GM13977 (cell line): ENCODE data around the gene GOLIM4.
A peak's percentile ranks its signal among the peaks of the same experiment; 100 is the strongest.

Experiments
- DNase-seq: peaks from one replicate; pipeline ENCODE4 v3.0.0; 2012; ENCODE audit warnings: low spot score
- in situ Hi-C: fragments of 300-500 bp; cut with MboI; formaldehyde crosslinking; loops from one replicate; pipeline ENCODE4 v1.12.0; 2022; ENCODE audit warnings: low sequenced_read_pairs, low pct_unique_long_range_greater_than_20kb, mixed read lengths, inconsistent platforms; ENCODE audit not compliant: unreplicated experiment
- TF ChIP-seq, protein P1 (sequence below): IDR thresholded peaks from 2 replicates; pipeline ENCODE4 v1.5.1; 2012; ENCODE audit warnings: mild to moderate bottlenecking, control low read depth; ENCODE audit not compliant: insufficient read depth; ENCODE audit errors: extremely low read depth, missing control alignments

The GOLIM4 gene

GRCh38 chr3:168047190-168047795, 48.4 kb downstream of the GOLIM4 start:
- TF ChIP-seq, protein P1, sequence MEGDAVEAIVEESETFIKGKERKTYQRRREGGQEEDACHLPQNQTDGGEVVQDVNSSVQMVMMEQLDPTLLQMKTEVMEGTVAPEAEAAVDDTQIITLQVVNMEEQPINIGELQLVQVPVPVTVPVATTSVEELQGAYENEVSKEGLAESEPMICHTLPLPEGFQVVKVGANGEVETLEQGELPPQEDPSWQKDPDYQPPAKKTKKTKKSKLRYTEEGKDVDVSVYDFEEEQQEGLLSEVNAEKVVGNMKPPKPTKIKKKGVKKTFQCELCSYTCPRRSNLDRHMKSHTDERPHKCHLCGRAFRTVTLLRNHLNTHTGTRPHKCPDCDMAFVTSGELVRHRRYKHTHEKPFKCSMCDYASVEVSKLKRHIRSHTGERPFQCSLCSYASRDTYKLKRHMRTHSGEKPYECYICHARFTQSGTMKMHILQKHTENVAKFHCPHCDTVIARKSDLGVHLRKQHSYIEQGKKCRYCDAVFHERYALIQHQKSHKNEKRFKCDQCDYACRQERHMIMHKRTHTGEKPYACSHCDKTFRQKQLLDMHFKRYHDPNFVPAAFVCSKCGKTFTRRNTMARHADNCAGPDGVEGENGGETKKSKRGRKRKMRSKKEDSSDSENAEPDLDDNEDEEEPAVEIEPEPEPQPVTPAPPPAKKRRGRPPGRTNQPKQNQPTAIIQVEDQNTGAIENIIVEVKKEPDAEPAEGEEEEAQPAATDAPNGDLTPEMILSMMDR = peak; percentile 75
- in situ Hi-C loops = no loop called here
- DNase-seq = peak; percentile 52

- TF ChIP-seq, protein P1 = no peak
- no peak for DNase-seq
- in situ Hi-C loops = loop anchor here (5.0 kb wide), 1 partner anchor 118 kb away; no protein-coding TSS in a partner anchor
These were observed 51.7 kb downstream of the GOLIM4 start for GRCh38 chr3:168044049-168044448.

DNA sequence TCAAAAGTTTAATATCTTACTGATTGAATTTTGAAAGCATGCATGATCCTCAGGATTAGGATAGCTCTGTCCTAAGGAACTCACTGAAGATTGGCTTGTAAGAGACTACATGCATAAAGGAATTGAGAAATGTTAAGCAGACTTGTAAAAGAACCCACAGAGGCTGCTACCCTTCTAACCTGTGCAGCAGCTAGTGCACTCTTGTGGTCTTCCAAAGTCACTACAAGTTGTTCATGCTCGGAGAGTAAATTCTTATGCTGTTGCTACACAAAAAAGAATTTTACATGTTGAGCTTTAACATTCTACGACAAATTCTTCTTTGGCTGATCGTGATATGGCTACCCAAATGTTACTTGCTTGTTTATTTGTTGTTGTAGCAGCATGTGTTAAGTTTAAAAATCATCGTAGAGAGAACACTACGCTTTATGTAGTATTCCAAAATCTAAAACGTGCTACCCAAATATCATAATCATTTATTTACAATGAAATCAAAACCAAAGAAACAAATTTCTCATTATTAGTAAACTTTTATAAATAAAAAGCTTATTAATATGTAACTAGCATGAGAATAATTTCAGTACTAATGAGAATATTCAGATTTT, 55.0 kb downstream of the GOLIM4 start:
- TF ChIP-seq, protein P1 = peak; percentile 39
- no peak for DNase-seq
- in situ Hi-C loops = loop anchor here (5.0 kb wide), 1 partner anchor 122 kb away; no protein-coding TSS in a partner anchor

DNA sequence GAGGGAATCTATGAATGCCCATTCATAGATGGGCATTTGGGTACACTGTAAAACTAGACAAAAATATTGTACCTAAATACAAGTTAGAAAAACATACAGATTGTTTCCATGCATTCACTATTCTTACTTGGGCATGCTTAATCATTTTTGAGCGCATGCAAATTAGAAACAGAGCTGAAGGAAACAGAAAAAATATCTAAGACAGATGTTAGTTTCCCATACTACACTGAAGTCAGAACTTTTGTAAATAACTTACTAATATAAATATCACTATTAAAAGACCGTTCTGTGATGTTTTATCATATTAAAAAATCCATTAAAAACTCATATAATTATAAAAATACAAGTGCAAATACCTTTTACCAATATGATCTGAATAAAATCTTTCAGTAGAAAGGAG, 58.7 kb downstream of the GOLIM4 start:
- no peak for DNase-seq
- in situ Hi-C loops = no loop called here
- TF ChIP-seq, protein P1 = no peak

- TF ChIP-seq, protein P1 = no peak
- in situ Hi-C loops = no loop called here
- no peak for DNase-seq
These were observed 59.1 kb downstream of the GOLIM4 start for GRCh38 chr3:168036619-168037018.

DNA sequence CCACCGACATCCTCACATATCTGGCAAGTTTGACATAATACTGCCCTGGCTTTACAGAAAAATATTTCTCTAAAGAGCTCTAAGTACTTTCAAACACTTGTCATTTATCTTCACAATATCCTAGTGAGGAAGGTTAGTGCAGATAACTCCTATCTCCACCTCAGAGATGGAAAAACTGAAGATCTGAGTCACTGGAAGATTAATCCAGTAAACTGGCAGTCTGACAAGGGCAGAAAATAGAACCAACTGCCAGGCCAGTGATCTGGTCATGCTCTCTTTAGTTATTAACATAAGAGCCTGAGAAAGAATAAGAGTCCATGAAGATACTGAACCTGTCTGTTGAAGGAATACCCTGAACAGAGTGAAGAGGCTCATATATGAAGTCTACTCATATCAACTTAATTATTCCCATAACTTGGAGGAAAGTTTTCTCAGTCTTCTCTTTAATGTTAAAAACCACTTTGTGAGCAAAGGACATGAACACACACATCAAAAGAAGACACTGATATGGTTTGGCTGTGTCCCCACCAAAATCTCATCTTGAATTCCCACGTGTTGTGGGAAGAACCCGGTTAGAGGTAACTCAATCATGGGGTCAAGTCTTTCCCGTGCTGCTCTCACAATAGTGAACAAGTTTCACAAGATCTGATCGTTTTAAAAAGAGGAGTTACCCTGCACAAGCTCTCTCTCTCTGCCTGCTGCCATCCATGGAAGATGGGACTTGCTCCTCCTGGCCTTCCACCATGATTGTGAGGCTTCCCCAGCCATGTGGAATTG, 61.4 kb downstream of the GOLIM4 start:
- TF ChIP-seq, protein P1 = no peak
- in situ Hi-C loops = no loop called here
- no peak for DNase-seq
